NCI-H2196 (cell line): ENCODE data around the gene SRCIN1.
A peak's percentile ranks its signal among the peaks of the same experiment; 100 is the strongest.
"Not testable (repeated sequence)": the region's sequence is repeated elsewhere in the genome, so short reads cannot be mapped to it uniquely, and the experiment has no call there.

Experiments used
- DNase-seq: peaks from one replicate; lab custom pipeline; 2025; ENCODE audit not compliant: unreplicated experiment; lab: John Stamatoyannopoulos, UW

The SRCIN1 gene

GRCh38 chr17:38485146-38485468 lies 120.6 kb downstream of the SRCIN1 start:
- DNase-seq = no peak

- peak; percentile 47 for DNase-seq
Observed at GRCh38 chr17:38484242-38485145, 121.3 kb downstream of the SRCIN1 start.

- not testable (repeated sequence) for DNase-seq
Observed at GRCh38 chr17:38482700-38483043, 123.1 kb downstream of the SRCIN1 start.

- peak; percentile 37 for DNase-seq
Observed at GRCh38 chr17:38482039-38482699, 123.6 kb downstream of the SRCIN1 start.
